ENCODE data around the gene PDZD4.

The PDZD4 gene

GRCh38 chrX:153874085-153874365 lies 43.7 kb upstream of the PDZD4 start:
- TF ChIP-seq TAF1 (IDR thresholded peaks at IDR 0.05; ENCODE audit: borderline replicate concordance, insufficient read depth, low read length) (no peak), POLR2AphosphoS5 (IDR thresholded peaks at IDR 0.05; ENCODE audit: low read depth, low read length) (no peak), REST (IDR thresholded peaks at IDR 0.05; ENCODE audit: insufficient read depth in 1 of 2, low read depth in 2 of 2, low read length in 2 of 2) (peak in 1 of 2 experiments; percentile 15; a peak in 1 of 4 replicates), SIN3A (IDR thresholded peaks at IDR 0.05; ENCODE audit: borderline replicate concordance, insufficient read depth, low read length) (no peak), FOXP2 (optimal IDR thresholded peaks at IDR 0.05; ENCODE audit: borderline replicate concordance, extremely low read depth, extremely low read length, insufficient read depth) (no peak)

- TF ChIP-seq SIN3A (IDR thresholded peaks at IDR 0.05; ENCODE audit: borderline replicate concordance, insufficient read depth, low read length) (no peak), TAF1 (IDR thresholded peaks at IDR 0.05; ENCODE audit: borderline replicate concordance, insufficient read depth, low read length) (no peak), REST (IDR thresholded peaks at IDR 0.05; ENCODE audit: insufficient read depth in 1 of 2, low read depth in 2 of 2, low read length in 2 of 2) (no peak; a peak in 1 of 4 replicates), POLR2AphosphoS5 (IDR thresholded peaks at IDR 0.05; ENCODE audit: low read depth, low read length) (no peak)
These were observed 43.1 kb upstream of the PDZD4 start for GRCh38 chrX:153873282-153874084.

- TF ChIP-seq POLR2AphosphoS5 (IDR thresholded peaks at IDR 0.05; ENCODE audit: low read depth, low read length) (no peak), TAF1 (IDR thresholded peaks at IDR 0.05; ENCODE audit: borderline replicate concordance, insufficient read depth, low read length) (no peak), REST (IDR thresholded peaks at IDR 0.05; ENCODE audit: insufficient read depth in 1 of 2, low read depth in 2 of 2, low read length in 2 of 2) (no peak), SIN3A (IDR thresholded peaks at IDR 0.05; ENCODE audit: borderline replicate concordance, insufficient read depth, low read length) (no peak), FOXP2 (optimal IDR thresholded peaks at IDR 0.05; ENCODE audit: borderline replicate concordance, extremely low read depth, extremely low read length, insufficient read depth) (no peak)
These were observed 41.9 kb upstream of the PDZD4 start for GRCh38 chrX:153871946-153872878.

- TF ChIP-seq POLR2AphosphoS5 (IDR thresholded peaks at IDR 0.05; ENCODE audit: low read depth, low read length) (no peak), TAF1 (IDR thresholded peaks at IDR 0.05; ENCODE audit: borderline replicate concordance, insufficient read depth, low read length) (no peak), REST (IDR thresholded peaks at IDR 0.05; ENCODE audit: insufficient read depth in 1 of 2, low read depth in 2 of 2, low read length in 2 of 2) (no peak), SIN3A (IDR thresholded peaks at IDR 0.05; ENCODE audit: borderline replicate concordance, insufficient read depth, low read length) (no peak), FOXP2 (optimal IDR thresholded peaks at IDR 0.05; ENCODE audit: borderline replicate concordance, extremely low read depth, extremely low read length, insufficient read depth) (no peak)
These were observed 41.1 kb upstream of the PDZD4 start for GRCh38 chrX:153871451-153871850.
